ENCODE results near the gene ADGRF3. TPM values are rescaled to one million over a fixed set of nuclear protein-coding genes. Genes with fewer than 3 reads are reported as not detected.
A peak's percentile ranks its signal among the peaks of the same experiment; 100 is the strongest.

Gene ADGRF3
- total and polyA plus RNA-seq, 2 of the 13 experiments (the other 11 are each of a cell fraction or from before 2014, with no cell fraction given): 0.40 to 1.5 TPM

DNA sequence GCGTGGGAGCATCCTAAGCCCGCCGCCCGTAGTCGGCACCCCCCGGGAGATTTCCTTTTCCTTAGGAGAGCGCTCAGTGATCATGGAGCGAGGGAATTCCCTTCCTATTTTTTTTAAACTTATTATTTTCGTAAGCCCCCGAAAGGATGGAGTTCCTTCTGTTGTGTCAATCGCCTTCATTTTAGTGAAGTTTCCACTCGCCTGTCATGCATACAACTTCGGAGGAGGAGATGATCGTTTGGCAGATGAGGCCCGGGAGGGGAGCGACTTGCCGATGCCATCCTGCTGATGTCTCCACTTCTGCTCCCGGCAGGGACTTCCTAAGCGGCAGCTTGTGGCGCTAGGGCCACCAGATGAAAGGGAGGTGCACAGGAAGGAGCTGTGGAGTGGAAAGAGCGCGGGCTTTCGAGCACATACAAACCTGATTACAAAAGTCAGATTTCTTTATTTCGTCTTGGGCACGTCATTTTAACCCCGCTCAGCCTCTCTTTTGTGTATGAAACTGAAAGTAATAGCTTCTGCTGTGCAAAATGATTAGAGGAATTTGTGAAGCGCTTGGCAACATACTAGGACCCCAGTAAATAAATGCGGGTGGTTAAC, at the start of gene ADGRF3 (continued):
- TF ChIP-seq ZNF816 (CRISPR knock-in tag; IDR thresholded peaks at IDR 0.05; ENCODE audit: borderline replicate concordance) (no peak), ZNF644 (CRISPR knock-in tag; IDR thresholded peaks at IDR 0.05; ENCODE audit: low read depth) (no peak), SRSF4 (IDR thresholded peaks at IDR 0.05; ENCODE audit: low read depth, low read length, poor library complexity, severe bottlenecking) (no peak), ZNF354B (CRISPR knock-in tag; IDR thresholded peaks at IDR 0.05) (no peak), FLYWCH1 (CRISPR knock-in tag; IDR thresholded peaks at IDR 0.05) (no peak), AHR (CRISPR knock-in tag; IDR thresholded peaks at IDR 0.05) (0 out of 2 replicates have a peak, but pooled peaks have one; percentile 15), NPAS2 (CRISPR knock-in tag; IDR thresholded peaks at IDR 0.05; ENCODE audit: borderline replicate concordance) (no peak), ZSCAN20 (CRISPR knock-in tag; IDR thresholded peaks at IDR 0.05; ENCODE audit: borderline replicate concordance) (0 out of 2 replicates have a peak, but pooled peaks have one; percentile 73), NR2C2 (CRISPR knock-in tag; IDR thresholded peaks at IDR 0.05; ENCODE audit: borderline replicate concordance) (no peak), SRSF9 (IDR thresholded peaks at IDR 0.05; ENCODE audit: borderline replicate concordance, insufficient read depth, low read depth, low read length, poor library complexity, severe bottlenecking) (no peak), EED (CRISPR knock-in tag; IDR thresholded peaks at IDR 0.05) (no peak), RFXAP (CRISPR knock-in tag; IDR thresholded peaks at IDR 0.05; ENCODE audit: borderline replicate concordance) (0 out of 2 replicates have a peak, but pooled peaks have one; percentile 1), ZFYVE20 (CRISPR knock-in tag; IDR thresholded peaks at IDR 0.05; ENCODE audit: borderline replicate concordance, low read depth) (no peak), ZNF10 (CRISPR knock-in tag; IDR thresholded peaks at IDR 0.05; ENCODE audit: borderline replicate concordance, low read depth) (no peak), SATB2 (CRISPR knock-in tag; IDR thresholded peaks at IDR 0.05) (no peak), ZNF33A (CRISPR knock-in tag; IDR thresholded peaks at IDR 0.05; ENCODE audit: borderline replicate concordance) (no peak), IRF2 (CRISPR knock-in tag; IDR thresholded peaks at IDR 0.05) (no peak), SIX4 (CRISPR knock-in tag; IDR thresholded peaks at IDR 0.05) (no peak), XBP1 (CRISPR knock-in tag; IDR thresholded peaks at IDR 0.05) (no peak)
- TF ChIP-seq, protein P1, sequence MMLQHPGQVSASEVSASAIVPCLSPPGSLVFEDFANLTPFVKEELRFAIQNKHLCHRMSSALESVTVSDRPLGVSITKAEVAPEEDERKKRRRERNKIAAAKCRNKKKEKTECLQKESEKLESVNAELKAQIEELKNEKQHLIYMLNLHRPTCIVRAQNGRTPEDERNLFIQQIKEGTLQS (CRISPR knock-in tag; IDR thresholded peaks at IDR 0.05): no peak
- TF ChIP-seq, protein P2, sequence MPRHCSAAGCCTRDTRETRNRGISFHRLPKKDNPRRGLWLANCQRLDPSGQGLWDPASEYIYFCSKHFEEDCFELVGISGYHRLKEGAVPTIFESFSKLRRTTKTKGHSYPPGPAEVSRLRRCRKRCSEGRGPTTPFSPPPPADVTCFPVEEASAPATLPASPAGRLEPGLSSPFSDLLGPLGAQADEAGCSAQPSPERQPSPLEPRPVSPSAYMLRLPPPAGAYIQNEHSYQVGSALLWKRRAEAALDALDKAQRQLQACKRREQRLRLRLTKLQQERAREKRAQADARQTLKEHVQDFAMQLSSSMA (CRISPR knock-in tag; IDR thresholded peaks at IDR 0.05): no peak
- TF ChIP-seq, protein P3, sequence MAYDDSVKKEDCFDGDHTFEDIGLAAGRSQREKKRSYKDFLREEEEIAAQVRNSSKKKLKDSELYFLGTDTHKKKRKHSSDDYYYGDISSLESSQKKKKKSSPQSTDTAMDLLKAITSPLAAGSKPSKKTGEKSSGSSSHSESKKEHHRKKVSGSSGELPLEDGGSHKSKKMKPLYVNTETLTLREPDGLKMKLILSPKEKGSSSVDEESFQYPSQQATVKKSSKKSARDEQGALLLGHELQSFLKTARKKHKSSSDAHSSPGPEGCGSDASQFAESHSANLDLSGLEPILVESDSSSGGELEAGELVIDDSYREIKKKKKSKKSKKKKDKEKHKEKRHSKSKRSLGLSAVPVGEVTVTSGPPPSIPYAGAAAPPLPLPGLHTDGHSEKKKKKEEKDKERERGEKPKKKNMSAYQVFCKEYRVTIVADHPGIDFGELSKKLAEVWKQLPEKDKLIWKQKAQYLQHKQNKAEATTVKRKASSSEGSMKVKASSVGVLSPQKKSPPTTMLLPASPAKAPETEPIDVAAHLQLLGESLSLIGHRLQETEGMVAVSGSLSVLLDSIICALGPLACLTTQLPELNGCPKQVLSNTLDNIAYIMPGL (CRISPR knock-in tag; IDR thresholded peaks at IDR 0.05; ENCODE audit: borderline replicate concordance in 1 of 2, low read depth in 1 of 2): peak in 1 of 2 experiments; percentile 36; a peak in 1 of 4 replicates
- TF ChIP-seq, protein P4, sequence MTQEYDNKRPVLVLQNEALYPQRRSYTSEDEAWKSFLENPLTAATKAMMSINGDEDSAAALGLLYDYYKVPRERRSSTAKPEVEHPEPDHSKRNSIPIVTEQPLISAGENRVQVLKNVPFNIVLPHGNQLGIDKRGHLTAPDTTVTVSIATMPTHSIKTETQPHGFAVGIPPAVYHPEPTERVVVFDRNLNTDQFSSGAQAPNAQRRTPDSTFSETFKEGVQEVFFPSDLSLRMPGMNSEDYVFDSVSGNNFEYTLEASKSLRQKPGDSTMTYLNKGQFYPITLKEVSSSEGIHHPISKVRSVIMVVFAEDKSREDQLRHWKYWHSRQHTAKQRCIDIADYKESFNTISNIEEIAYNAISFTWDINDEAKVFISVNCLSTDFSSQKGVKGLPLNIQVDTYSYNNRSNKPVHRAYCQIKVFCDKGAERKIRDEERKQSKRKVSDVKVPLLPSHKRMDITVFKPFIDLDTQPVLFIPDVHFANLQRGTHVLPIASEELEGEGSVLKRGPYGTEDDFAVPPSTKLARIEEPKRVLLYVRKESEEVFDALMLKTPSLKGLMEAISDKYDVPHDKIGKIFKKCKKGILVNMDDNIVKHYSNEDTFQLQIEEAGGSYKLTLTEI (CRISPR knock-in tag; conservative IDR thresholded peaks at IDR 0.05): no peak
- TF ChIP-seq, protein P5, sequence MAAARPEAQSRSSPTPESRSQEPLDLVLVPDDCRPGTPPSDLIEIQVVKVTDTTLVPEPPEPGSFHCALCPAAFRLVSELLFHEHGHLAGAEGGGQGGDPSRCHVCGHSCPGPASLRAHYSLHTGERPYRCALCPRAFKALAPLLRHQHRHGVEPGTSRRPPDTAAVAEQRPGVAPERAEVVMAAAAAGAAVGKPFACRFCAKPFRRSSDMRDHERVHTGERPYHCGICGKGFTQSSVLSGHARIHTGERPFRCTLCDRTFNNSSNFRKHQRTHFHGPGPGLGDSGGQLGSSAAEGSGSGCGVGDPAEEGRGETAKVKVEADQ (CRISPR knock-in tag; IDR thresholded peaks at IDR 0.05; ENCODE audit: borderline replicate concordance): no peak
